ENCODE results near the gene C4BPA. TPM values are rescaled to one million over a fixed set of nuclear protein-coding genes. Genes with fewer than 3 reads are reported as not detected.

C4BPA gene
- total RNA-seq, 1 donor from 2014 or later: not detected

DNA sequence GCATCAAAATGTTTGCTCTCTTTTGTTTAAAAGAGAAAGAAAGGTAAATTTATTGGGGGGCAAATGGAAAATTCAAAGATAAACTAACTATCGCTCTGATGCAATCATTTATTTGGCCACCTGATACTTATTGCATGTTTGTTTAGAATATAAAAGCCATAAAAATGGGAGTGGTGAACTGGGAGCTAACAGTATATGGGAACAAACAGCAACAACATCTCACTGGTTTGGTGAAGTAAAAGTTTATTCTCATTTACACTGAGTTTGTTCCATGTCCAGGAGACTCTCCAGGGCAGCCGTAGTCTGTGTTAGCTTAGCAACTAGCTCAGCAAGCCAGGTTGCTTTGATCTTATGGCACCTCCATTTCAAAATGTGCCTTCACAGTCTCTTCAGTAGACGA is 20.4 kb downstream of the C4BPA start:
- Histone ChIP-seq H3K9ac (ENCODE audit: low read length) (no peak overlapping the region), H3K79me2 (ENCODE audit: insufficient read depth, low read length) (no peaks in the 10 kb centered on the region), H4K20me1 (ENCODE audit: insufficient read depth, low read length) (no peaks in the 10 kb centered on the region), H2AFZ (ENCODE audit: low read depth, low read length) (no peak overlapping the region), H3K36me3 (ENCODE audit: insufficient read depth, low read length) (no peaks in the 10 kb centered on the region), H3K27me3 (ENCODE audit: insufficient read depth, low read length) (no peaks in the 10 kb centered on the region), H3K4me1 (ENCODE audit: insufficient read depth, low read length) (no peaks in the 10 kb centered on the region), H3K4me3 (ENCODE audit: insufficient read depth, low read depth, low read length) (no peak overlapping the region), H3K9me3 (ENCODE audit: insufficient read depth, low read depth, low read length) (no peaks in the 10 kb centered on the region), H3K27ac (ENCODE audit: low read depth, low read length) (no peak overlapping the region), H3K4me2 (ENCODE audit: low read length) (no peak overlapping the region)
- FAIRE-seq: no peak
- H3K27ac Mint-ChIP-seq (ENCODE audit: unreplicated experiment): no peak overlapping the region
- DNase-seq (ENCODE audit: low read depth): no peak
- no peak overlapping the region for H3K4me3 Mint-ChIP-seq (ENCODE audit: unreplicated experiment)
- peaks cover 4% of the 10 kb centered on the region for H3K27me3 Mint-ChIP-seq (ENCODE audit: low read depth, unreplicated experiment)
- no peak for TF ChIP-seq EZH2 (IDR thresholded peaks at IDR 0.05; ENCODE audit: insufficient read depth, low read length)
- TF ChIP-seq, protein P1, sequence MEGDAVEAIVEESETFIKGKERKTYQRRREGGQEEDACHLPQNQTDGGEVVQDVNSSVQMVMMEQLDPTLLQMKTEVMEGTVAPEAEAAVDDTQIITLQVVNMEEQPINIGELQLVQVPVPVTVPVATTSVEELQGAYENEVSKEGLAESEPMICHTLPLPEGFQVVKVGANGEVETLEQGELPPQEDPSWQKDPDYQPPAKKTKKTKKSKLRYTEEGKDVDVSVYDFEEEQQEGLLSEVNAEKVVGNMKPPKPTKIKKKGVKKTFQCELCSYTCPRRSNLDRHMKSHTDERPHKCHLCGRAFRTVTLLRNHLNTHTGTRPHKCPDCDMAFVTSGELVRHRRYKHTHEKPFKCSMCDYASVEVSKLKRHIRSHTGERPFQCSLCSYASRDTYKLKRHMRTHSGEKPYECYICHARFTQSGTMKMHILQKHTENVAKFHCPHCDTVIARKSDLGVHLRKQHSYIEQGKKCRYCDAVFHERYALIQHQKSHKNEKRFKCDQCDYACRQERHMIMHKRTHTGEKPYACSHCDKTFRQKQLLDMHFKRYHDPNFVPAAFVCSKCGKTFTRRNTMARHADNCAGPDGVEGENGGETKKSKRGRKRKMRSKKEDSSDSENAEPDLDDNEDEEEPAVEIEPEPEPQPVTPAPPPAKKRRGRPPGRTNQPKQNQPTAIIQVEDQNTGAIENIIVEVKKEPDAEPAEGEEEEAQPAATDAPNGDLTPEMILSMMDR (IDR thresholded peaks at IDR 0.05; ENCODE audit: insufficient read depth, low read depth, low read length): no peak
- no peaks in the 10 kb centered on the region for H3K4me1 Mint-ChIP-seq (ENCODE audit: low read depth, unreplicated experiment)
- peaks cover 2% of the 10 kb centered on the region for H3K9me3 Mint-ChIP-seq (ENCODE audit: unreplicated experiment)
- no peaks in the 10 kb centered on the region for H3K36me3 Mint-ChIP-seq (ENCODE audit: low read depth, unreplicated experiment)

DNA sequence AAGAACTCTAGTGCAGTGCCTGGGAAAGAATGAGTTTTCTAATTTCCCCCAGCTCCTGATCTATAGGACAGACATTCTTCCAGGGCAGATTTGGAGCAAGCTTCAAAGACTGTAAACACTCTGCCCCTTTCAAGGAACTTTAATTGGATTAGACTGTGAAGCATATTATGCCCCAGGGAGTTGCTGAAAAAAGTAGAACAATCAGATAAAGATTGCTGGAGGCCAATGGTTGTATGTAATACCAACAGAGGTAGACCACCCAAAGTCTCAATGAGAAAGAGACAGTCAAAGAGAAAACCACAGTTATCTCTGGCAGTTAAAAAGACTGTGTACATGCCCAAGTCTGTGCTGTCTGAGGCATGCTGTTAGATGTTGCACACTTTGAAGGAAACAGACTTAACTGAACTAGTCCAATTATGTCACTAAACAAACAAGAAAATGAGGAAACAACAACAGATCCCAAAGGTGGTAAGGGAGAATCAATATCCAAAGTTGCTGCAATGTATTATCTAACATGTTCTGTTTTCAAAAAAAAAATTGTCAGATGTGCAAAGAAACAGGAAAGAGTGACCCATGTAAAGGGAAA is 24.4 kb downstream of the C4BPA start:
- TF ChIP-seq, protein P1 (IDR thresholded peaks at IDR 0.05; ENCODE audit: insufficient read depth, low read depth, low read length): no peak
- no peak for TF ChIP-seq EZH2 (IDR thresholded peaks at IDR 0.05; ENCODE audit: insufficient read depth, low read length)
- Mint-ChIP-seq H3K27me3 (ENCODE audit: low read depth, unreplicated experiment) (peaks cover 2% of the 10 kb centered on the region), H3K4me1 (ENCODE audit: low read depth, unreplicated experiment) (no peaks in the 10 kb centered on the region), H3K4me3 (ENCODE audit: unreplicated experiment) (no peak overlapping the region), H3K27ac (ENCODE audit: unreplicated experiment) (no peak overlapping the region), H3K36me3 (ENCODE audit: low read depth, unreplicated experiment) (no peaks in the 10 kb centered on the region), H3K9me3 (ENCODE audit: unreplicated experiment) (peaks cover 2% of the 10 kb centered on the region)
- Histone ChIP-seq H2AFZ (ENCODE audit: low read depth, low read length) (no peak overlapping the region), H3K36me3 (ENCODE audit: insufficient read depth, low read length) (no peaks in the 10 kb centered on the region), H3K4me1 (ENCODE audit: insufficient read depth, low read length) (no peaks in the 10 kb centered on the region), H3K4me3 (ENCODE audit: insufficient read depth, low read depth, low read length) (no peak overlapping the region), H3K9ac (ENCODE audit: low read length) (no peak overlapping the region), H3K79me2 (ENCODE audit: insufficient read depth, low read length) (no peaks in the 10 kb centered on the region), H3K27ac (ENCODE audit: low read depth, low read length) (no peak overlapping the region), H3K9me3 (ENCODE audit: insufficient read depth, low read depth, low read length) (no peaks in the 10 kb centered on the region), H3K27me3 (ENCODE audit: insufficient read depth, low read length) (no peaks in the 10 kb centered on the region), H4K20me1 (ENCODE audit: insufficient read depth, low read length) (no peaks in the 10 kb centered on the region), H3K4me2 (ENCODE audit: low read length) (no peak overlapping the region)
- FAIRE-seq (no peak), DNase-seq (ENCODE audit: low read depth) (no peak)

DNA sequence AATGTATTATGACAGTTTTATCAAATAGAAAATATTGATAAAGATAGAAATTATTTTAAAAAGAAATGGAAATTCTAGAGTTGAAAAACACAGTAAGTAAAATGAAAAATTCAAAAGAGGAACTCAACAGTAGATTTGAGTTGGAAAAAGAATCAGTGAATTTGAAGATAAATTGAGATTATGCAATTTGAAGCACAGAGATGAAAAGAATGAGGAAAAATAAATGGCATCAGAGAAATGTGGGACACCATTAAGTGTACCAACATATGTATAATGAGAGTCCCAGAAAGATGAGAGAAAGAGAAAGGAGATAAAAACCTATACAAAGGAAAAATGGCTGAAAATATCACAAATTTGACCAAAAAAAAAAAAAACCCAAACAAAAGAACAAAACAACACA is 25.0 kb downstream of the C4BPA start:
- no peak overlapping the region for H3K4me2 ChIP-seq (ENCODE audit: low read length)
- no peaks in the 10 kb centered on the region for H3K4me1 ChIP-seq (ENCODE audit: insufficient read depth, low read length)
- no peak overlapping the region for H3K27ac ChIP-seq (ENCODE audit: low read depth, low read length)
- TF ChIP-seq, protein P1 (IDR thresholded peaks at IDR 0.05; ENCODE audit: insufficient read depth, low read depth, low read length): no peak
- no peak for TF ChIP-seq EZH2 (IDR thresholded peaks at IDR 0.05; ENCODE audit: insufficient read depth, low read length)
- H3K27me3 ChIP-seq (ENCODE audit: insufficient read depth, low read length): no peaks in the 10 kb centered on the region
- FAIRE-seq (no peak), DNase-seq (ENCODE audit: low read depth) (no peak)
- no peaks in the 10 kb centered on the region for H3K79me2 ChIP-seq (ENCODE audit: insufficient read depth, low read length)
- no peak overlapping the region for H3K9ac ChIP-seq (ENCODE audit: low read length)
- Mint-ChIP-seq H3K4me1 (ENCODE audit: low read depth, unreplicated experiment) (no peaks in the 10 kb centered on the region), H3K27me3 (ENCODE audit: low read depth, unreplicated experiment) (peaks cover 1% of the 10 kb centered on the region), H3K9me3 (ENCODE audit: unreplicated experiment) (peaks cover 2% of the 10 kb centered on the region), H3K27ac (ENCODE audit: unreplicated experiment) (no peak overlapping the region), H3K36me3 (ENCODE audit: low read depth, unreplicated experiment) (no peaks in the 10 kb centered on the region), H3K4me3 (ENCODE audit: unreplicated experiment) (no peak overlapping the region)
- H4K20me1 ChIP-seq (ENCODE audit: insufficient read depth, low read length): no peaks in the 10 kb centered on the region
- H3K9me3 ChIP-seq (ENCODE audit: insufficient read depth, low read depth, low read length): no peaks in the 10 kb centered on the region
- no peaks in the 10 kb centered on the region for H3K36me3 ChIP-seq (ENCODE audit: insufficient read depth, low read length)
- no peak overlapping the region for H3K4me3 ChIP-seq (ENCODE audit: insufficient read depth, low read depth, low read length)
- H2AFZ ChIP-seq (ENCODE audit: low read depth, low read length): no peak overlapping the region

Data from astrocyte (in vitro differentiated cells and primary cell).